Ovary (tissue), 3 donors: ENCODE results near the gene ST3GAL3.

Source experiments
- POLR2A ChIP-seq: fragments of 450-650 bp; IDR thresholded peaks from one replicate; pipeline ENCODE4 v1.6.1; 2017; ENCODE audit warnings: antibody characterized with exemption, mild to moderate bottlenecking, moderate library complexity
- TF ChIP-seq, protein P1 (sequence below), 3 donors: fragments of 450-650 bp in 2 of 3; fragments of 200-600 bp in 1 of 3; IDR thresholded peaks; one replicate each; pipeline versions ENCODE4 v1.5.1 to v1.8.0; 2016 to 2022; ENCODE audit warnings: antibody characterized with exemption in 3 of 3, mild to moderate bottlenecking in 1 of 3
- donor health status: DM: no; HTN: no; CAD: no.

- TF ChIP-seq, protein P1, sequence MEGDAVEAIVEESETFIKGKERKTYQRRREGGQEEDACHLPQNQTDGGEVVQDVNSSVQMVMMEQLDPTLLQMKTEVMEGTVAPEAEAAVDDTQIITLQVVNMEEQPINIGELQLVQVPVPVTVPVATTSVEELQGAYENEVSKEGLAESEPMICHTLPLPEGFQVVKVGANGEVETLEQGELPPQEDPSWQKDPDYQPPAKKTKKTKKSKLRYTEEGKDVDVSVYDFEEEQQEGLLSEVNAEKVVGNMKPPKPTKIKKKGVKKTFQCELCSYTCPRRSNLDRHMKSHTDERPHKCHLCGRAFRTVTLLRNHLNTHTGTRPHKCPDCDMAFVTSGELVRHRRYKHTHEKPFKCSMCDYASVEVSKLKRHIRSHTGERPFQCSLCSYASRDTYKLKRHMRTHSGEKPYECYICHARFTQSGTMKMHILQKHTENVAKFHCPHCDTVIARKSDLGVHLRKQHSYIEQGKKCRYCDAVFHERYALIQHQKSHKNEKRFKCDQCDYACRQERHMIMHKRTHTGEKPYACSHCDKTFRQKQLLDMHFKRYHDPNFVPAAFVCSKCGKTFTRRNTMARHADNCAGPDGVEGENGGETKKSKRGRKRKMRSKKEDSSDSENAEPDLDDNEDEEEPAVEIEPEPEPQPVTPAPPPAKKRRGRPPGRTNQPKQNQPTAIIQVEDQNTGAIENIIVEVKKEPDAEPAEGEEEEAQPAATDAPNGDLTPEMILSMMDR (IDR thresholded peaks at IDR 0.05) = no peak
- TF ChIP-seq POLR2A = no peak
Observed at GRCh38 chr1:43864111-43865045, 157.0 kb downstream of the ST3GAL3 start.
